ENCODE data around the gene IKBKG. TPM values are rescaled to one million over a fixed set of nuclear protein-coding genes. Genes with fewer than 3 reads are reported as not detected.

The IKBKG gene
- polyA plus RNA-seq, 1 donor (not counting 4 experiments of a cell fraction or from before 2014, with no cell fraction given): 15.1 TPM

- no peaks in the 10 kb centered on the region for H3K27me3 ChIP-seq (ENCODE audit: control insufficient read depth, extremely low read depth, insufficient read depth, low read length)
- peak overlapping the region in 1 of 3 experiments; percentile 31 for H3K4me3 ChIP-seq (ENCODE audit: control insufficient read depth in 2 of 3, extremely low read depth in 1 of 3, insufficient read depth in 2 of 3, low read depth in 1 of 3, low read length in 3 of 3)
- no peaks in the 10 kb centered on the region for H3K9me1 ChIP-seq (ENCODE audit: control insufficient read depth, extremely low read depth, insufficient read depth, low read length)
- dilution Hi-C loops (cut with MboI; ENCODE audit: extremely low pct_ligation_motif_present, low sequenced_read_pairs): no loop called here
- no peaks in the 10 kb centered on the region for H3K79me2 ChIP-seq (ENCODE audit: control insufficient read depth, insufficient read depth, low read length)
- peak overlapping the region; percentile 55 for H3K9ac ChIP-seq (ENCODE audit: control insufficient read depth, extremely low read depth, insufficient read depth, low read length)
- H3K36me3 ChIP-seq (ENCODE audit: control insufficient read depth in 2 of 2, extremely low read depth in 1 of 2, insufficient read depth in 2 of 2, low read length in 2 of 2): no peaks in the 10 kb centered on the region
- H3K27ac ChIP-seq (ENCODE audit: control insufficient read depth, insufficient read depth, low read length): peak overlapping the region; percentile 84
- H2AFZ ChIP-seq (ENCODE audit: control insufficient read depth, low read length): peak overlapping the region; percentile 52
- DNase-seq (ENCODE audit: low read depth, low spot score) (no peak), FAIRE-seq (peak; percentile 69)
- H3K4me2 ChIP-seq (ENCODE audit: control insufficient read depth, extremely low read depth, insufficient read depth, low read depth, low read length): peak overlapping the region; percentile 59
- no peaks in the 10 kb centered on the region for H3K9me3 ChIP-seq (ENCODE audit: control insufficient read depth, low read depth, low read length)
- TF ChIP-seq CTCF (optimal IDR thresholded peaks at IDR 0.05 in 1 of 3, IDR thresholded peaks at IDR 0.05 in 1 of 3, conservative IDR thresholded peaks at IDR 0.05 in 1 of 3; ENCODE audit: extremely low read depth in 1 of 3, insufficient read depth in 2 of 3, low read length in 3 of 3) (peak in 2 of 3 experiments; percentile 38 to 44), EZH2 (IDR thresholded peaks at IDR 0.05; ENCODE audit: low read length) (no peak)
- H3K4me1 ChIP-seq (ENCODE audit: control insufficient read depth, extremely low read depth, insufficient read depth, low read length): peaks cover 20% of the 10 kb centered on the region
- H4K20me1 ChIP-seq (ENCODE audit: control insufficient read depth, extremely low read depth, insufficient read depth, low read length): no peaks in the 10 kb centered on the region
Observed at GRCh38 chrX:154526901-154527675, 20.3 kb upstream of the IKBKG start.

- H3K36me3 ChIP-seq (ENCODE audit: control insufficient read depth in 2 of 2, extremely low read depth in 1 of 2, insufficient read depth in 2 of 2, low read length in 2 of 2): peaks cover 6 to 10% of the 10 kb centered on the region in 2 experiments
- no peaks in the 10 kb centered on the region for H3K27me3 ChIP-seq (ENCODE audit: control insufficient read depth, extremely low read depth, insufficient read depth, low read length)
- H3K9me3 ChIP-seq (ENCODE audit: control insufficient read depth, low read depth, low read length): no peaks in the 10 kb centered on the region
- H3K4me2 ChIP-seq (ENCODE audit: control insufficient read depth, extremely low read depth, insufficient read depth, low read depth, low read length): no peak overlapping the region
- H3K9ac ChIP-seq (ENCODE audit: control insufficient read depth, extremely low read depth, insufficient read depth, low read length): no peak overlapping the region
- H2AFZ ChIP-seq (ENCODE audit: control insufficient read depth, low read length): no peak overlapping the region
- no peaks in the 10 kb centered on the region for H3K9me1 ChIP-seq (ENCODE audit: control insufficient read depth, extremely low read depth, insufficient read depth, low read length)
- no peak overlapping the region for H3K27ac ChIP-seq (ENCODE audit: control insufficient read depth, insufficient read depth, low read length)
- H3K79me2 ChIP-seq (ENCODE audit: control insufficient read depth, insufficient read depth, low read length): no peaks in the 10 kb centered on the region
- dilution Hi-C loops (cut with MboI; ENCODE audit: extremely low pct_ligation_motif_present, low sequenced_read_pairs): no loop called here
- H3K4me3 ChIP-seq (ENCODE audit: control insufficient read depth in 2 of 3, extremely low read depth in 1 of 3, insufficient read depth in 2 of 3, low read depth in 1 of 3, low read length in 3 of 3): no peak overlapping the region
- no peak for TF ChIP-seq CTCF (optimal IDR thresholded peaks at IDR 0.05 in 1 of 3, IDR thresholded peaks at IDR 0.05 in 1 of 3, conservative IDR thresholded peaks at IDR 0.05 in 1 of 3; ENCODE audit: extremely low read depth in 1 of 3, insufficient read depth in 2 of 3, low read length in 3 of 3)
- no peak for TF ChIP-seq EZH2 (IDR thresholded peaks at IDR 0.05; ENCODE audit: low read length)
- no peaks in the 10 kb centered on the region for H4K20me1 ChIP-seq (ENCODE audit: control insufficient read depth, extremely low read depth, insufficient read depth, low read length)
- no peak for FAIRE-seq
- DNase-seq (ENCODE audit: low read depth, low spot score): no peak
- peaks cover 20% of the 10 kb centered on the region for H3K4me1 ChIP-seq (ENCODE audit: control insufficient read depth, extremely low read depth, insufficient read depth, low read length)
Observed at GRCh38 chrX:154529206-154529612, 18.2 kb upstream of the IKBKG start.
